ENCODE measurements around the gene USP22. TPM values are rescaled to one million over a fixed set of nuclear protein-coding genes. Genes with fewer than 3 reads are reported as not detected.
"Not testable (repeated sequence)": the region's sequence is repeated elsewhere in the genome, so short reads cannot be mapped to it uniquely, and the experiment has no call there.

USP22 gene
- 146 TPM for total RNA-seq
- long read RNA-seq, full-length matches to known transcripts, result 58 of 86 reads
- long read RNA-seq, partial matches to known transcripts, result 9 of 86 reads
- long read RNA-seq, other reads (novel, unspliced or antisense), result 19 of 86 reads

DNA sequence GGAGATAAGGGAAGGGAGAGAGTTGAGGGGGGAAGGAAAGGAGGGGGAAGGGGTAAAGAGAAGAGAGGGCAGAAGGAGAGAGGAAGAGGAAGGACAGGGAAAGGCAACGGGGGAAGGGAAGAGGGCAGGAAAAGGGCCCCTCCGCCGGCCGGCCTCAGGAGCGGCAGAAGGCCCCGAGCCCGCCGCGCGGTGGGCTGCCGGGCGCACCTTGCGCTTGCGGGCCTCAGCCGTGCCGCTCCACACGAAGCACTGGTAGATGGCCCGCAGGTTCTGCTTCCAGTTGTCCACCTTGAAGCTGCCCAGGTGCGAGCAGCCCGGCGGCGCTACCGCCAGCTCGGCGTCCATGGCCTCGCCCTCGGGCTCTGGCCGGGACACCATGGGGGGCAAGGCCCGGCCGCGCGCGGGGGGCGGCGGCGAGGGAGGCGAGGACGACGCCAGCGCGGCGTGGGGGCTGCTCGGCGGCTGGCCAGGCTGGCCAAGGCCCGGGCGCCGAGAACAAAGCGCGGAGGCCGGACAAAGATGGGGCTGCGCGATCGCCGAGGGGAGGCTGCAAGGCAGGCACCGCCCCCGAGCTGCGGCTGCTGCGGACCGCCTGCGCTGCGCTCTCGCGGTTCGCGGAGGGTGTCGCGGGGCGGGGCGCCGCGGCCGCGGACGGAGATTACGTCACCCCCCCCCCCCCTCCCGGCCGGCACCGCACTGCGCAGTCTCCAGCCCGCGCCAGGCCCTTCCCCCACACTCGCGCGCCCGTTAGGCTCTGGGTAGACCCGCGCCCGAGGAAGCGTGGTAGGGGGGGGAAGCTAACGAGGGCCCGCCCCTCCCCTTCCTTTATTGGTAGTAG is at the start of gene USP22:
Gene USP22 (minus strand): TSS at position 554 of the 838 bp plus-strand sequence. CDS start 176 bp downstream, at position 378.
- intact Hi-C loops (cut with DNase I), result loop anchor here (1.0 to 5.0 kb wide), 5 partner anchors 35 to 240 kb away; partner anchors contain the start of genes DHRS7B, MAP2K3 and TMEM11
- ATAC-seq (peak; percentile 73), DNase-seq (ENCODE audit: missing footprints) (peak; percentile 82)

DNA sequence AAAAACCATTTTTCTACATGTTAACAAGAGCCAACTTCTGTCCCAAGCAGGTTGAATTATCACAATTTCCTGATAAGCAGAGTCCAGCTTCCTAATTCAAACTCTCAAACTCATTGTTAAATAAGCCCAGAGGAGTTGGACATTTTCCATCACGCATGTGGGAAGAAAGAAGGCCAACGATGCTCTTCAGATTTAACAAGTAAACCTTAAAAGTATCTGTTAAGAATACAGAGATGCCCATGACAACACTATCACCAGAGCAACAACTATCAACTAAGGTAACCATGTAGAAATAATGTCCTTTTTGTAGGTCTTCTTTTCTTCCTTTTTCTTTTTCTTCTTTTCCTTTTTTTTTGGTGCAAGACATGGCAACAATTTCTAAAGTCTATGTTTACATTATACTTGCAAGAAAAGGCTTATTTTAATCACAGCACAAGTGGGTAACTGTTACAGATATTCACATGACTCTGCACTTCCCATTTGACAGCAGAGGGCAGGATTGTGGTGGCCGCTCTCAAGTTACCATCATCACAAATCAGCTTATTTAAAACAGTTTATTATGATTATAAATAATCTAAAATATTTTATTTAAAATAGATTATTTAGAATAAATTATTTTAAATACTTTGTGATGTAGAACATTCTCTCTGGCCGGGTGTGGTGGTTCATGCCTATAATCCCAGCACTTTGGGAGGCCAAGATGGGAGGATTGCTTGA is 48.2 kb upstream of the USP22 start:
- intact Hi-C loops (cut with DNase I), result no loop called here
- ATAC-seq (no peak), DNase-seq (ENCODE audit: missing footprints) (no peak)

DNA sequence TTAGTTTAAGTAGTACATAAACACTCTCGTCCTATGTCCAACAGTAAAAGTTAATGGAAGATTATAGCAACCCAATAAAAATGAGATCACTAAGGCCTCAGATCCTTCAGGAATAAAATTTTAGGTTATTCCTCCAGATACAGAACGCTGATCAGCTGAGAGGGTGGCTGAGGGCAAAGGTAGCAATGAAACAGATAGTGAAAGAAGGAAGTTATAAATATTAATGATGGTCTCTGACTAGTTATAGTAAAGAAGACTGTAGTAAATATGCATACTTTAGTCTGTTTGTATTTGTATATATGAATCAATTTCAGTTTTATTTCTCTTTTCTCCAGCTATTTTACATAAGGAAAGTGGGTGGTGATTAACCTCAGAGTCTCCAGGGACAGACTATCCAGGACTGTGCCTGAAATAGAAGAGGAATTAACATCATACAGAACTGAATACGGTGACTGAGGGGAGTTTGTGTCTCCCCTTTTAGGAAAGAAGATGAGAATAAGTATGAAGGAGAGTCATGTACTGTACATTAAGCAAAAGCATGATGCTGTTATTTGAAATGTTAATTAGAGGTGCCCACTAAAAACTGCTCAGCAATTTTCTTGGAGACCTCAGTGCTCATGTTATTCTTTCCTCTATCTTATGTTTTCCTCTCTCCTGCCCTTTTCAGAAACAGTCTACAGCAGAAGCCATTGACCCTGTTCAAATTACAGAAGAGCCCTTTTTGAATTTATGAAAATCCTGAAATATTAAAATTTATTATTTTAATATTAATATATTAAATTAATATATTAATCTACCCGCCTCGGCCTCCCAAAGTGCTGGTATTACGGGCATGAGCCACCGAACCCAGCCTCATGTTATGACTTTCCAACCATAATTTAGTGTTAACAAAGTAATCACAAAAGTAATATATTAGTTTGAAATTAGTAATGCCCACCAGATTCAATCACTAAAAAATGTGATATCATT is 47.4 kb upstream of the USP22 start:
- DNase-seq (ENCODE audit: missing footprints) (no peak), ATAC-seq (no peak)
- intact Hi-C loops (cut with DNase I), result no loop called here

DNA sequence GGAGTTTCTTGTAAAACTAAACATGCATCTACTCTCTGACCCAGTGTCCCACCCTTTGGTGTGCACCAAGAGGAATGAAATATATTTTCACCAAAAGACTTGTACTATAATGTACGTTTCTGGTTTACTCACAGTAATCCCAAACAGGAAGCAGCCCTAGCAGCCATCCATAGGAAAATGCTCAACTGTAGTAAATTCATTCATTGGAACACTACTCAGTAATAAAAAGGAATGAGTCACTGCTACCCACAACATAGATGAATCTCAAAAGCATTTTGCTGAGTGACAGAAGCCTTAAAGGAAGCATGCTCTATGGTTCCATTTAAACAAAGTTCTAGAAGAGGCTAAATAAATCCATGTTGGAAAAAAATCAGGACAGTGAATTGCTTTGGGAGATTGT is 46.3 kb upstream of the USP22 start:
- intact Hi-C loops (cut with DNase I), result no loop called here
- DNase-seq (ENCODE audit: missing footprints), result no peak
- ATAC-seq, result no peak

DNA sequence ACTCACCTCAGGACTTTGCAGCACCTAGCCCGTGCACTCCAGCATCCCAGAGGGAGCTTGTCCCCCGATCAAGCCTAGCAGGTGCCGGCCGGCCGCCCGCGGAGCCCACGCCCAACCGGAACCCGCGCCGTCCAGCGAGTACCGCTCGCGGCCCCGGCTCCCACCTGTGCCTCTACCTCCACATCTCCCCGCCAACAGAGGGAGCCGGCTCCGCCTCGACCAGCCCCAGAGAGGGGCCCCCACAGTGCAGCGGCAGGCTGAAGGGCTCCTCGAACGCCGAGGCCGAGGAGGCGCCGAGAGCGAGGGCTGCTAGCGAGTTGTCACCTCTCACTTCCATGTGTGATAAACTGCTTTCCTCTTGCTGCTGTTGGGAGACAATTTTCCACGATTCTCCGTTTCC is 42.9 kb upstream of the USP22 start:
- no peak for ATAC-seq
- DNase-seq (ENCODE audit: missing footprints), result no peak
- intact Hi-C loops (cut with DNase I), result no loop called here

DNA sequence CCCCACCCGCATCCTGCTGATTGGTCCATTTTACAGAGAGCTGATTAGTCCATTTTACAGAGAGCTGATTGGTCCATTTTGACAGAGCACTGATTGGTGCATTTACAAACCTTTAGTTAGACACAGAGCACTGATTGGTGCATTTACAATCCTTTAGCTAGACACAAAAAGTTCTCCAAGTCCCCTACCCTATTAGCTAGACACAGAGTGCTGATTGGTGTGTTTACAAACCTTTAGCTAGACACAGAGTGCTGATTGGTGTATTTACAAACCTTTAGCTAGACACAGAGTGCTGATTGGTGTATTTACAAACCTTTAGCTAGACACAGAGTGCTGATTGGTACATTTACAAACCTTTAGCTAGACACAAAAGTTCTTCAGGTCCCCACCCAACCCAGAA is 42.5 kb upstream of the USP22 start:
- DNase-seq (ENCODE audit: missing footprints); ATAC-seq; intact Hi-C loops (cut with DNase I): not testable (repeated sequence)

DNA sequence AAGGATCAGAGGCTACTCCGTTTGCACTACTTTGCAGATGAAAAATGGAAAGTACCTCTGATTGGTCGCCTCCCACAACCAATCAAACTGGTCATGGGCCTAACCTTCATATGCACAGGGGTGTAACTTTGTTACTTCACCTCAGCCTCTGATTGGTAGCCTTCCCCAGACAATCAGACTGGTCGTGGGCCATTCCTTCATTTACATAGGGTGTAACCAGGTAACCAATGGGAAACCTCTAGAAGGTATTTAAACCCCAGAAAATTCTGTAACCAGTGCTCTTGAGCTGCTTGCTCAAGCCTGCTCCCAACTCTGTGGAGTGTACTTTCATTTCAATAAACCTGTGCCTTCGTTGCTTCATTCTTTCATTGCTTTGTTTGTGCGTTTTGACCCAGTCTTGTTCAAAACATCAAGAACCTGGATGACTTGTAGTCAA is 39.2 kb upstream of the USP22 start:
- intact Hi-C loops (cut with DNase I), result no loop called here
- ATAC-seq, result no peak
- DNase-seq (ENCODE audit: missing footprints), result no peak

DNA sequence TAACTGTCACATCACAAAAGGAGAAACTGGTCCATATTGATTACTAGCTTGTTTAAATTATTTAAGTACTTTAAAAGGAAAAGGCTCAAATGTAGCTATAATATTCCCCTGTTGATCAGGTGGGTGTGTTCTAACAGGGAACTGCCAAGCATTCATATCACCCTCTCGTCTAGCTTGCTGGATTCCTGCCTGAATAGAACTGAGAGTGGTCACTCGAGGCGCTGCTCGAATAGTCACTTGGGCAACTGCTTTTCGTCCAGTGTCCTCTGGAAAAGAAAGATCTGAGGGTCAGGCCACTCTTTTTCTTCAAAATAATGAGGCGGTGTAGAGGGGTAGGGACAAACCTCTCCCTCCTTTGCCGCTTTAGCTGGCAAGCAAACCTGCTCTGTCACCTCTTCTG is 36.4 kb upstream of the USP22 start:
- no peak for ATAC-seq
- DNase-seq (ENCODE audit: missing footprints), result no peak
- intact Hi-C loops (cut with DNase I), result no loop called here

DNA sequence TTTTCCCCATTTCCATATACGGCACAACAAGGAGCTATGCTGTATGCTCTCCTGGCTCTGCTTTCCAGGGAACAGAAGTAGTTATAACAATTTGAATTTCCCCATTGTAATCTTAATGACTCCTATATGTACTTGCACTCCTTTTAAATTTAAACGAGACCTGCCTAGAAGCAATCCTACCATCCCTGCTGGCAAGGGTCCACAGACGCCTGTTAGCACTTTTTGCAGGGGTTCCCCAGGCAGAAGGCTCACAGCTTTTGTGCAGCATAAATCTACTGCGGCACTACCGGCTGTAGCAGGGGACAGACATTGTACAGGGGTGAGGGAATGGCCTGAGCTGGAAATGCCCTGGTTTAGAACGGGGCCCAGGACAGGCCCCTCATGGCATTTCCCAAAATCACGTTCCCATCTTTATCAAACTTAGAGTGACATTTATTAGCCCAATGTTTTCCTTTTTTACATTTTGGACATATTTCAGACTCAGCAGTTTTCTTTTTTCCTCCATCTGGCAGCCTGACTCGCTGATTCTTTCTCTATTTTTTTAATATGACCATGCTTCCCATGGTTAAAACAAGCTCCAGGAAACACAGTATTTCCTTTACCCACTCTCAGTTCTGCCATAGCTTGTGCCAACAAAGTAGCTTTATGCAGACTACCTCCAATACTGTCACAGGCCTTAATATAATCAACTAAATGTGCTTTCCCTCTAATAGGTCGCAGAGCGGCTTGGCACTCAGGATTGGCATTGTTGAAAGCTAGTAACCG is 35.4 kb upstream of the USP22 start:
- DNase-seq (ENCODE audit: missing footprints) (no peak), ATAC-seq (no peak)
- intact Hi-C loops (cut with DNase I), result no loop called here

DNA sequence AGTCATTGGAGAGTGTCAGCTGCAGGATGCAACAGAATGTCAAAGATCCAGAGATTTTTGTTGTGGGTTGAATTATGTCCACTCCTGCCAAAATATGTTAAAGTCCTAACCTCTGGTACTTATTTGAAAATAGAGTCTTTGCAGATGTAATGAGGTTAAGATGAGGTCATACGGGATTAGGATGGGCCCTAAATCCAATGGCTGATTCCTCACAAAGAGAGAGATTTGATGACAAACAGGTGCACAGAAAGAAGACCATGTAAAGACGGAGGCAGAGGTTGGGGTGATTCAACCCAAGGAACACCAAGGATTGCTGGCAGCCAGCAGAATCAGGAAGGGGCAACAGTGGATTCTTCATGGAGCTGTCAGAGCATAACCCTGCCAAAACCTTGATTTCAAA is 34.5 kb upstream of the USP22 start:
- DNase-seq (ENCODE audit: missing footprints) (no peak), ATAC-seq (no peak)
- intact Hi-C loops (cut with DNase I), result no loop called here

DNA sequence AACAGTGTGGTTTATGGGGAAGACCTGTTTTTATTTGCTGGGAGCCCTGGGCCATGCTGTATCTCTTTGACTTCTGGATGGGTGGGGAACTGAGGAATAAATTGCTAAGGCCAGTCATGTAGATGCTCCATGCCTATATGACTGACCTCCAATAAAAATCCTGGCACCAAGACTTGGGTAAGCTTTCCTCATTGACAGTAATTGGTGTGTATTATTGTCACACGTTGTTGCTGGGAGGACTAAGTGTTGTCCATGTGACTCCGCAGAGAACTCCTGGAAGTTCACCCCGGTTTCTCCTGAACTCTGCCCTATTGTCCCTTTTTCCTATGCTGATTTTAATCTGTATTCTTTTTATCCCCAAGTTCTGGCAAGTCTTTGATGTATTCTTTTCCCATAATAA is 33.4 kb upstream of the USP22 start:
- no peak for ATAC-seq
- intact Hi-C loops (cut with DNase I), result no loop called here
- DNase-seq (ENCODE audit: missing footprints), result no peak

DNA sequence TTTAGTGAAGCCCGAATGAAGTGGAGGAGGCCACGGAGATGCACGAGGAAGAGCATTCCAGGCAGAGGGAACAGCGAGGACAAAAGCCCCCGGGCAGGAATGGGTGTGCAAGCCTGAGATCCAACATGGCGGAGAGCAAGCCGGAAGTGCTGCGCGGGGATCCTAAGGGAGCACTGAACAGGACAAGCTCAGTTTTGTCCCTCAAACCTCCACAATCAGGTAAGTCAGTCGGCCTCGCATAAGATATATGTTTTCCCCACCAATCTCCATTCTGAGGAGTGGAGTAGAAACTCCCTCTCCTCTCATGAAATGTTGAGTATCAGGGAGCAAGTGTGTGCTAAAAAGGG is 32.9 kb upstream of the USP22 start:
- intact Hi-C loops (cut with DNase I), result no loop called here
- ATAC-seq, result no peak
- no peak for DNase-seq (ENCODE audit: missing footprints)

DNA sequence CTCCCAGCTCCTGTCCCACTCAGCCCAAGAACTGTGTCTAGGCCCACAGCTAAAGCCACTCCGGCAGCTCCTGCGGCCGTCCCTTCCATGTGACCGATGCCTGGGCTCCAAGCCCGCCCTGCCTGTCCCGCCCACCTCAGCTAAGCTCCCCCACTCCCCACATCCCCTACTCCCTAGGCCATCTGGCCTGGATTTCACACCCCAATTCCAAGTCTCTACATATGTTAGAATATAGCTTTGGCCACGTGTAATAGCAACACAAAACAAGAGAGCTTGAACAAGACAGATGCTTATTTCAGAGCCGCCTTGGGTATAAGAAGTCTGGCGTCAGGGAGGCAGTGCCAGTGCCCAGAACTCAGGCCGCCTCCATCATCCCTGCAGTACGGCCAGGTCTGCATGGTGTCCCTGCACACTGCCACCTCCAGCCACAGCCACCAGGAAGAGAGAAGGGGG is 30.0 kb upstream of the USP22 start:
- no peak for DNase-seq (ENCODE audit: missing footprints)
- ATAC-seq, result no peak
- intact Hi-C loops (cut with DNase I), result no loop called here

DNA sequence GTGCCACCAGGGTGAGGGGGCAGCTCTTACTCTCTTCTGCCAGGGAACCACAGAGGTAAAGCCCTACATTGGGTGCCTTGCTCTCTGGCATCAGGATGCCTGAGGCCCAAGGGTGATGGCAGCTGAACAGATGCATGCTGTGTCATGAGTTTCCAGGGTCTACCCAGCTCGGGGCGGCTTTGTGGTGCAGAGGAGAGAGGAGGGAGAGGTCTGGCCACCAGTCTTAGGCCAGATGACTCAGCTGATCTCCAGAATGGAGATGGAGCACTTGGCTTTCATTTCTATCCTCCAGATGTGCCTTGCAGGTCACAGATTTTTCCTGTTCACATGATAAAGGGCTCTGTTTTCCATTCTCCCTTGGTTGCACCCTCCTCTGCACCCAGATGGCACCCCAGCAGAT is 23.6 kb upstream of the USP22 start:
- ATAC-seq, result no peak
- DNase-seq (ENCODE audit: missing footprints), result no peak
- intact Hi-C loops (cut with DNase I), result no loop called here

DNA sequence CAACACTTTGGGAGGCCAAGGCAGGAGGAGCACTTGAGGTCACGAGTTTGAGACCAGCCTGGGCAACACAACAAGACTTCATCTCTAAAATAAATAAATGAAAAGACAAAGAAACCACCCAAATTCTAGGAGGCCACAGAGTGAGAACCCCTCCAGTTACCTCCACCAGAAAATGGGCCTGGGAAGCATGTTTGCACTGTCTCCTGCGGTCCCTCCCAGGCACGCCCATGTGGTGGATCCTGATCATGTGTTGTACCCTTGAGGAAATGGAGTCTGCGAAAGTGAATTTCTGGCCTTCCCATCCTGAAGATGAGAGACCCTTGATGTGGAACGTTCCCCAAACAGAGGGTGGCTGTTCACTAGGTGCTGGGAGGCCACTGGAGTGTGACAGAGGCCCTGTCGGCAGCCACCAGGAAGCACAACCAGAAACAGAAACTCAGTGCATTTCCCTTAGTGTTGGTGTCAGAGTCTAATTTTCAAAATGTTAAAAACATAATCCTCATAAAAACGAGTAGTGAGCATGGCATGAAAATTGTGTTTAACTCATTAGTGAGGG is 19.2 kb upstream of the USP22 start:
- DNase-seq (ENCODE audit: missing footprints) (no peak), ATAC-seq (no peak)
- intact Hi-C loops (cut with DNase I), result no loop called here

DNA sequence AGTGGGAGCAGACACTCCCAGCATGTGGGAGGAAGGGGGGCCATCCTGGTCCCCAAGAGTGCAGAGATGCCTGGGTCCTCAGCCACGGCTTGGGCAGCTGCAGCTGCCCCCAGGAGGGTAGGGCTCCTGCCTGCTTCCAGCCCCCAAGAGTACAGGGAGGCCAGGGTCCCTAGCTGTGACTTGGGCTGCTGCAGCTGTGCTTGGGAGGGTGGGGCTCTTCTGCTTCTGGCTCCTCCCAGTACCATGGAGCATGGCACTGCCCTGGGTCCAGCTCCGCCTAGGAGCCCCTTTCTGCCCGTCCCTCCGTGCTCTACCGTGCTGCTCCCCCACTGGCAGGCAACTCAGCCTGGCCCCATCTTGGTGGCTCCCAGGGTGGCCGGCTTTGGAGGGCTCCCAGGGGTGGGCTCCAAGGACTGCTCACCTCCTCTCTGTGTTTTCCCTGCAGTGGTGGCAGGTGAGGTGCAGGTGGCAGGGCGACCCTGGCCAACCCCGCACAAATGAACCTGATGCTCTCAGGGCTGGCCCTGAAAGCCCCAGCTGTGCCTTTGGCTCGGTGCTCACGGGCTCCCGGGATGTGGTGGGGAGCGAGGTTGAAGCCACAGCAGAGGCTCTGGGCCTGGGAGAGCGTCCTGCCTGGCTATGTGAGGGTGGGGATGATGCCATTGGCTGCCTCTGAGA is 18.5 kb upstream of the USP22 start:
- ATAC-seq (peak; percentile 34), DNase-seq (ENCODE audit: missing footprints) (no peak)
- intact Hi-C loops (cut with DNase I), result no loop called here

DNA sequence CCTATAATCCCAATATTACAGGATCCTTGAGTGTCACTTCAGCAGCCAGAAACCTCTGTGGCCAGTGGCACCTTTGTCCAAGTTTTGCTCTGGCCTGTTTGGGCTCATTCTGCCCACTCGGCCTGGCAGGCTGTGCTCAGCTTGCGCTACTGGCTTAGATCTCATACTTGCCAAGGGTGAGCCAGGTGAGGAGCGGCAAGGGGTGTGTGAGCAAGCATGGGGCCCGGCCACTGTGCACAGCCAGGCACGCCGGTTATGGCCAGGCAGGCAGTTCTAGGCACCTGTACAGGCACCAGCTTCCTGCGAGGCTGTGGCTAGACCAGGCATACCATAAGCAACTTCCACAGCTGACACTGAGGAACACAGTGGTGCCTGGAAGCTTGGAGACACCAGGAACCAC is 16.9 kb upstream of the USP22 start:
- DNase-seq (ENCODE audit: missing footprints), result no peak
- intact Hi-C loops (cut with DNase I), result no loop called here
- no peak for ATAC-seq

All from Right ventricle myocardium inferior (tissue), 1 donor.